NCI-H345 (cell line): ENCODE measurements around the gene FOXP1.

Experiments used
- DNase-seq: peaks from one replicate; lab custom pipeline; 2025; lab: John Stamatoyannopoulos, UW

The FOXP1 gene

GRCh38 chr3:71124048-71124447 is 459.5 kb downstream of the FOXP1 start:
- no peak for DNase-seq

DNA sequence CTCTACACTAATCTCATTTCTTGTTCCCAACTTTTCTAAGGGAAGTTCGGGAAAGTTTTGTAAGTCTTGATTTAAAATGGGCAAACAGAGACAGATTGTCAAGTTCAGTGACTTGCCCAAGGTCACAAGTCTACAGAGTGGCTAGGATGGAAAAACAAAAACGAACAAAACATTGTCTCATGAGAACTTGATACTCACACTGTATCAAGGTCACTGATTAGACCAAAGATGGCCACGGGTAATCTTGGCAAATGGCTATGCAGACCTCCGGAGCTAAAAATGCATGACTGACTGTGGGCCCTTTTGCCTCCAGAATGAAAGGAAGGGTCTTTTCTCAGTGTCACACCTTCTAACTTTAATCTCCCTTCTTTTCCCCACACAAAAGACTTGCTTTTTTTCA is 460.9 kb downstream of the FOXP1 start:
- DNase-seq, result no peak

DNA sequence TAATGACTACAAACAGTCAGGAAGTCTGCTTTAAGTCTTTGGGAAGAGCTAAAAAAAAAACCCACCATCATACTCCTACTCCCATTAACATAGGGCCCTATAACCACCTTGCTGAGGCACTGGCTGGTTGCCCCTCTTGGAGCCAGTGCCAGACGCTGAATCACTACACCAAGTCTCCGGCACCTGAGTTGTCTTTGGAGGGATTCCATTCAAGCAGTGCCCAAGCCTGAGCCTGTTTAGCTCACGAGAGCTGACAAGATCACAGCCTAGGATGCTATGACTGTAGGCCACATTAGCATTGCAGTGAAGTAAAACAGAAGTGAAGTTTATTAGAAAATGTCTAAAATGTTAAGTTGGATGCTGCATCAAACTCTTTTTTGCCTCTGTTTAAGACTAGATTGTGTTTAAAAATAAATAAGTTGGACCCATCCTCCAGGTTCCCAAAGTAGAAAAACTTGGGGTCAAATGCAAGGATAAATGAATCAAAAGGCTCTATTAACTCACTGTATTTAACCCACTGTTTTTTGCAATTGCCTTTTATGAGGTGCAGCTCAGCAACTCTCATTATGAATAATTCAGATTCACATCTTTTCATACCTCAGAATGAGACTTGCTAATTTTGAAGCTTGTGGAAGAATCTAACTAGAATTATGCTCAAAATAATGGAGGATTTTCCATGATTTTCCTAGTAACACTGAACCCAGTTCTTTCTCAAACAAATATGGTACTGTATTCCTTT is 461.9 kb downstream of the FOXP1 start:
- no peak for DNase-seq

DNA sequence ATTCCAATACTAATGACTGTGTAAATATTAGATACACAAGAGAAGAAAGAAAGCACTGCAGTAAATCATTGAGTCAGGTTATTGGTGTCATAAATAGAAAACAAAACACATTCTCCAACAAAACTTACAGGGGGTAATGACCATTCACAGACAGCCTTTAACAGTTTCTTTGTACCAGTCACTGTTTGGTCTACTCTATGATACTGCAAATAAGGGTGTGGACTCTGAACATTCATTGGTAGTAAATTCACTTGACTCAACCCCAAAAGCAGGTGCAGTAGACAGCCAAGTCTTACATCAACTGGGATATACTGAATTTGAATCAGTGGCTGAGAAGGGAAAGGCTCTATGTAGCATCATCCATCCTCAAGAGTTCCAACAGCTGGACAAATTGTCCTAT is 463.5 kb downstream of the FOXP1 start:
- DNase-seq, result no peak

DNA sequence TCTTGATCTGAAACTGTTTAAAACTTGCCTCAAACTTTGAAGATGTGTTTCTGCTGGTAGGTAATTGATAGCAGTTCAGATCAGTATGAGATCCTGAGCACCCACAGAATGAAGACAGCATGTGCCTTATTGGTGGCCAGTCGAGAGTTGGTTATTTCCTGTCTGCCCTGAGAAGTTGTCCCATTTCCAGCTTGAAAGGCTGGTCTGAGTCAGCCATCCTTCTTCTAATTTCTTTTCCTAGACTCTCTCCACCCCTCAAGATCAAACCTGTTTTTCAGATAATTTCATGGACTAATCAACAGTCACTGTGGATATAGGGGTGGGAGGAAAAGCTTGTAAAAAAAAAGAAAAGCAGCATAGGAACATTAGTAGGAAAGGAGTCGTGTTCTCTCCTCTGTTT is 464.4 kb downstream of the FOXP1 start:
- no peak for DNase-seq

- no peak for DNase-seq
Measured at GRCh38 chr3:71118436-71118835, 465.1 kb downstream of the FOXP1 start.

- no peak for DNase-seq
Measured at GRCh38 chr3:71117572-71118247, 465.8 kb downstream of the FOXP1 start.

- no peak for DNase-seq
Measured at GRCh38 chr3:71114610-71115009, 468.9 kb downstream of the FOXP1 start.

DNA sequence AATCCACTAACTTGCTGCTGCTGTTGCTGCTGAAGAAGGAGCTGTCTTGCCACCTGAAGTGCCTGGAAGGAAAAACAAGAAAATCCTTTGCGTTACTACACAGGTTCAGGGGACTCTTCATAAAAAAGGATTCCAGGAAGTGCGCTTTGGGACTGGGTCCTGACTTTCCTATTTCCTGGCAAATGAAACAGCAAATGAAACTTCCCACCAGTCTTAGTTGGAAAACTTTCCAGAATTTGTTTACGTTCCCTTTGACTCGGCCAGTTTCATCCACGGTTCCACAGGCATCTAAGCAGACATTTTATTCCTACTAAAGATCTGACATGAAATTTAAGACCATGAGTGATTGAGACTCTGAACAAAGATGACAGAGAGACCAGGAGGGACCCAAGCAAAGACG is 471.0 kb downstream of the FOXP1 start:
- DNase-seq, result no peak

DNA sequence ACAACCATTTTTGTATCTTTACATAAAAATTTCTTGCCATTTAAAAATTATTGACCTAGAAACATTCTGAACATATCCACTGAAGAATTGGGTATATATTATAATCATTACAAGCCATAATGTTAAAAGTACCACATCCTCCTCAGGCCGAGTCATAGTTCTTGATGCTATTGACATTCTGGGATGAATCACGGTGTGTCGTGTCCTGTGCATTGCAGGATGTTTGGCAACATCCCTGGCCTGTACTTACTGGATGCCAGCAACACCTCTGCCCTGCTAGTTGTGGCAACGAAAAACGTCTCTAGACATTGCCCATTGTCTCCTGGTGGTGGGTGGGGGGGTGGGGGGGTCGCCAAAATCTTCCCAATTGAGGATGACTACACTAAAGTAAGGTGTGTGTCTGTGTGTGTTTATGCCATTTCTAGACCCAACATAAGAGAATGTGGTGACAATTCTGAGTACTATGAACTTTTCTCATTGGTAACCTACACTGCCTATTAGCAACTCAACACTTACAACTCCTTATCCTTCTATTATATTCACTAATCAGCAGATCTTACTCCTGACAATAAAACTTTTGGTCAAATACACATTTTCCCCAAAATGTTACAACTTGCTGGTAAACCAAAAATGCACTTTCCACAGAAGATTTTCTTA is 471.6 kb downstream of the FOXP1 start:
- no peak for DNase-seq

DNA sequence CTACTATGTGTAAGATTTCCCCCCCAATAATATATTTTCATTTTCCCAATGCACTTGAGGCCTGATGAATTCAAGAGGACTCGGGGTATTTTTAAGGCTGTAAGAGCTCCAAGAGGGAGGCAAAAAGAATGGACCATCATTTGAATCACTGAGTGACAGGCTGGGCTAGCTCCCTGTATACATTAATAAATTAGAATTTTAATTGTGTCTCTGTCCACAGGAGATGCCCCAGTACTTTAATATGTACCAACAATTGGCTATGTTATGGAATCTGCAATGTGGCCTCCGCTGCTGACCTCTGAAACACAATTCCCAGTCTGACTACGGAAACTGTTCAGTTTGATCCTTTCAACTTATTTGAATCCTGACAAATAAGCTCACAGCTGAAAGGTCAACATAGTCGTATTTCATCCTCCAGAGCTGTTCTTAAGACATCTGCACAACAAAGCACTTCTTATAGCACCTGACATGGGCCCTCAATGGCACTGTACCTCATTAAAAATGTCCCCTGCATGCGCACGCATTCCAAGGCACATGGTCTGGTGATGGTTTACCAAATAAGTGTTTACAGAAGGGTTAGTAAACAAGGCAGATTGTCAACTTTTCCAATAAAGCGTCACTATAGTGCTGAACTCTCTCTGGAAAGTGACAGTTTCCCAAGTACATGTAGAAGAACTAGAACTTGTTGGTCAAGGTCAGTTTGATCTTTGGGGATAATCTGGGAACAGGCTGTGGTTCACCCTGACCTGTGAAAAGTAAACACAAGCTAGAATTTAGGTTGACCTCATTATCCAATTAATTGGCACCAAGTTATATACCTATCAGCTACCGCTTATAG is 472.9 kb downstream of the FOXP1 start:
- DNase-seq, result no peak

GRCh38 chr3:71109977-71110285 is 473.6 kb downstream of the FOXP1 start:
- no peak for DNase-seq

GRCh38 chr3:71109241-71109976 is 474.1 kb downstream of the FOXP1 start:
- DNase-seq, result no peak

DNA sequence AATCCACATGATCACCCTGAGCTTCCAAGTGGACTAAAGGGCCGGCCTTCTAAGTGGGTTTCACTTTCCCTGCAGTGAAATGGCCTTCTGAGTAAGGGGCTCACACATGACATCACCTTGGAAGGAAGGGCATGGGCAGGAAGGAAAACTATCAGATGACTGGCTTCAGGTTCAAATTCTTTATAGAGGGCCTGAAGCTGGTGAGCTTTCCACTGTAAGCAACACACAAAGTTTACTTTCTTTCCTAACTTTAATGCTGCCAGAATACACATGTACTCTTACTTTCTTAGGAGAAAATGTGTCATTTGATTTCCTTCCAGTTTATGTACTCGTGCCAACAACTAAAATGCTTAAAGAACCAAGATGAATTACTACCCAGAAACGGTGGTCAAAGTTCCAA is 475.6 kb downstream of the FOXP1 start:
- DNase-seq, result no peak

DNA sequence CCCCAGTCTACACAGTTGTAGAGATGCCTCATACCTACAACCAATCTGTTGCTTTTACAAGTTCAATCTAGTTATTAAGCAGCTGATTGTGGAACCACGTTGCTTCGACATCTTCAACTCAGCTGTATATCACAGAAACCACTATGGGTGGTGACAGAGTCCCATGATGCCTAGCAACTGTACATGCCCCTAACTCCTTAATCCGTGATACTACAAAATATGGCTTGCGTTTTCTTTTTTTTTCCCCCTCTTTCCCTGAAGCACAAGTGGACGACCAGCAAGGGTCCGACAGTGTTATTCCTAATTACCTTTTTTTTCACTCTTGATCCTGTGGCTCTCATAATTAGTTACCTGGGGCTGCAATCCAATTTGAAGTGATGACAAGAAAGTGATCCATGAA is 478.6 kb downstream of the FOXP1 start:
- no peak for DNase-seq

- no peak for DNase-seq
Measured at GRCh38 chr3:71104556-71104955, 479.0 kb downstream of the FOXP1 start.

DNA sequence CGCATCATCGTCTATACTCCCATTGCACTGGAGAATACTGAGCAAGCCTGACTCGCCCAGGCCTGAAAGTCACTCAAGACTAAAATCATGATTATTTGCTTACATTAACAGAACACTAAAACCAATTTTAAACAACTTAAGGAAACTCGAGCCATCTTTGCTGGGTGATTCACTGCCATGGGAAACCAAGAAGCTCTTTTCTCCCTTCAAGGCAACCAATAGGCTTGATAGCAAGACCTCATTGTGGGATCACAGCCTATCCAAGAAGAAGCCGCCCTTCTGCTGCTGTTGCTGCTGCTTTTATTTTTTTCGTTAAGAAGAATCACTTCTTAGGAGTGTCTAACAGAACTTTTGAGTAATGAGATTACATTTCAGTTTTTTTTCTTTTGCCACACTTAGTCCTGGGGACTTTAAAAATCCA is 479.4 kb downstream of the FOXP1 start:
- no peak for DNase-seq

DNA sequence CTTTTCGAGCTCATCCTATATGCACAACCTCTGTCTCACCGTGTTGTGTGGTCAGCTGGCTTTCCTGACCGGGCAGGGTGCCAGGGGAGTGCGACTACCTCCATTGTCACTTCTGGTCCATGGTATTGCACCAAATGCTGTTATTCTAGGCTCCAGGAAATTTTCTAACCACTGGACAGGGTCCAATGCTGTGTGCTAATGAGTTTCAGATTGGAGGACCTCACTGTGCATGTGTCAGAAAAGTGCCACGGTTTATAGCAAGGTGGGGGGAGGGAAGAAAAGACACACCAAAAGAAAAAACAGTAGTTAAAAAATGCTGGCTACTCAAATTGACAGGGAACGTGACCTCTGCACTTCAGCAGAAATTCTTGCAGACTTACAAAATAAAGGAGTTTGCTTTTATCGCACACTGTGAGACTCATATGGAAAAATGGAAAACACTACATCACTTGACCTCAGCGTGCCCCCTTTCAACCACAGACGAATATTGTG is 480.1 kb downstream of the FOXP1 start:
- peak; percentile 7 for DNase-seq

GRCh38 chr3:71102111-71102983 is 481.2 kb downstream of the FOXP1 start:
- no peak for DNase-seq

- DNase-seq, result no peak
Measured at GRCh38 chr3:71101626-71102025, 481.9 kb downstream of the FOXP1 start.

- DNase-seq, result no peak
Measured at GRCh38 chr3:71101014-71101413, 482.5 kb downstream of the FOXP1 start.
